Upper lobe of right lung (tissue), 1 donor: Measurements from ENCODE around the gene MCAT. TPM values are rescaled to one million over a fixed set of nuclear protein-coding genes. Genes with fewer than 3 reads are reported as not detected.
A peak's percentile ranks its signal among the peaks of the same experiment; 100 is the strongest.

Experiments used
- ATAC-seq: fragments of 200-7000 bp; cut with Tn5 transposase; one replicate; pipeline ENCODE4 v1.9.1; 2020; ENCODE audit warnings: mild to moderate bottlenecking, moderate library complexity
- DNase-seq: peaks from one replicate; pipeline ENCODE4 v3.0.0-alpha.2; 2020
- H3K27ac ChIP-seq: fragments of 200-600 bp; one replicate; pipeline ENCODE4 v1.8.0; 2022
- H3K27me3 ChIP-seq: fragments of 200-600 bp; one replicate; pipeline ENCODE4 v1.8.0; 2022; ENCODE audit warnings: mild to moderate bottlenecking
- H3K36me3 ChIP-seq: fragments of 200-600 bp; one replicate; pipeline ENCODE4 v1.8.0; 2022
- H3K4me1 ChIP-seq: fragments of 200-600 bp; one replicate; pipeline ENCODE4 v1.8.0; 2022
- H3K4me3 ChIP-seq: fragments of 200-600 bp; one replicate; pipeline ENCODE4 v1.8.0; 2022; ENCODE audit warnings: mild to moderate bottlenecking
- H3K9me3 ChIP-seq: fragments of 200-600 bp; one replicate; pipeline ENCODE4 v1.8.0; 2022
- intact Hi-C: fragments of 100-400 bp; cut with DNase I; formaldehyde crosslinking; loops from one replicate; pipeline ENCODE4 v1.11.0; 2022
- total RNA-seq: library from RNA; stranded (reverse); fragmentation: NEBNext Ultra II Directional; extraction: Animal tissue kit (Norgen Biotek cat#: 25700); gene quantifications from one replicate; pipeline ENCODE4 v1.2.1, GENCODE V29; 2021
- TF ChIP-seq, protein P1 (sequence below): fragments of 200-600 bp; IDR thresholded peaks from one replicate; pipeline ENCODE4 v1.8.0; 2022; ENCODE audit warnings: antibody characterized with exemption
- donor health status: DM: no; HTN: yes; CAD: no; lungs with severe emphysema.

Gene MCAT
- total RNA-seq, 1 donor from 2014 or later = 12.1 TPM

DNA sequence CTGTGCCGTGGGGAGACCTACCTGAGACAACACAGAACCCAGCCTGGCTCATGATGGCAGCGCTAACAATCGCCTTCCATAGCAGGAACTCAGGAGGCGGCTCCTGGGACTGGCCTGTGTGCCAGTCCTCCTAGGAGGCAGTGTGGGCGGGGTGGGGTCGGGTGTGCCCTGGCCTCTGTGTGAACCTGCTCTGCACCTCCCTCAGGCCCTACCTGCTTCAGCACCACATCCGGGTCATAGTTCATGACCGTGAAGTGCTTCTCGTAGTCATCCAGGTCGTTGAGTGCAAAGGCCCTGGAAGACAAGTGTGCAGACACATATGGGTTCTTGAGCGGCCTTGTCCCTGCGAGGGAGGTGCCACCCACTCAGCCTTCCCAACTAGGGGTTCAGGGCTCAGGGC, 28.4 kb upstream of the MCAT start:
- H3K27ac ChIP-seq = no peak overlapping the region
- ATAC-seq = no peak

DNA sequence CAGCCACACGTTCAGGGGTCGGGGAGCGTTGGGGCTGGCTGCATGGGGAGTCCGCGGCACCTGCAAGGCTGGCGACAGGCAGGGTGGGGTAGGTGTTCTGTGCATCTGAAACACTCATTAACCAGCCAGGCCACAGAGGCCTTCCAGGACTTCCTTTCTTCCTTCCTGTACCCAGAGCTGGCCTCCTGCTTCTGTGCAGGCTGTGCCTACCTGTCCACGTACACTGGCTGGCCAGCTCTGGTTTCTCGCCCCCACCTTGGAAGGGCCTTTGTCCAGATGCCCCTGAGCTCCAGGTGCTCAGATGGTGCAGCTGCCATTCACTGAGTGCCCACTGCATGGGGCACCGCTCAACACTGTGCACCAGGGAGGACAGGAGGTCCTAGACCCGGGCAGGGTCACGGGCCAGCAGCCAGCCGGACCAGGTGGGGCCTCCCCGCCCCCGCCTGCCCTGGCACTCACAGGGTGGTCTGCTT, 27.9 kb upstream of the MCAT start:
- no peaks in the 10 kb centered on the region for H3K27me3 ChIP-seq
- peaks cover 55% of the 10 kb centered on the region for H3K36me3 ChIP-seq
- no peak overlapping the region for H3K4me3 ChIP-seq
- no peaks in the 10 kb centered on the region for H3K9me3 ChIP-seq
- ATAC-seq (no peak), DNase-seq (no peak)
- TF ChIP-seq, protein P1, sequence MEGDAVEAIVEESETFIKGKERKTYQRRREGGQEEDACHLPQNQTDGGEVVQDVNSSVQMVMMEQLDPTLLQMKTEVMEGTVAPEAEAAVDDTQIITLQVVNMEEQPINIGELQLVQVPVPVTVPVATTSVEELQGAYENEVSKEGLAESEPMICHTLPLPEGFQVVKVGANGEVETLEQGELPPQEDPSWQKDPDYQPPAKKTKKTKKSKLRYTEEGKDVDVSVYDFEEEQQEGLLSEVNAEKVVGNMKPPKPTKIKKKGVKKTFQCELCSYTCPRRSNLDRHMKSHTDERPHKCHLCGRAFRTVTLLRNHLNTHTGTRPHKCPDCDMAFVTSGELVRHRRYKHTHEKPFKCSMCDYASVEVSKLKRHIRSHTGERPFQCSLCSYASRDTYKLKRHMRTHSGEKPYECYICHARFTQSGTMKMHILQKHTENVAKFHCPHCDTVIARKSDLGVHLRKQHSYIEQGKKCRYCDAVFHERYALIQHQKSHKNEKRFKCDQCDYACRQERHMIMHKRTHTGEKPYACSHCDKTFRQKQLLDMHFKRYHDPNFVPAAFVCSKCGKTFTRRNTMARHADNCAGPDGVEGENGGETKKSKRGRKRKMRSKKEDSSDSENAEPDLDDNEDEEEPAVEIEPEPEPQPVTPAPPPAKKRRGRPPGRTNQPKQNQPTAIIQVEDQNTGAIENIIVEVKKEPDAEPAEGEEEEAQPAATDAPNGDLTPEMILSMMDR = no peak
- no peaks in the 10 kb centered on the region for H3K4me1 ChIP-seq
- no peak overlapping the region for H3K27ac ChIP-seq
- intact Hi-C loops = no loop called here

More for the DNA sequence above, 28.4 kb upstream of the MCAT start:
- no peaks in the 10 kb centered on the region for H3K9me3 ChIP-seq
- TF ChIP-seq, protein P1 = no peak
- no peaks in the 10 kb centered on the region for H3K4me1 ChIP-seq
- no peaks in the 10 kb centered on the region for H3K27me3 ChIP-seq
- DNase-seq = no peak
- no peak overlapping the region for H3K4me3 ChIP-seq
- intact Hi-C loops = no loop called here
- H3K36me3 ChIP-seq = peaks cover 58% of the 10 kb centered on the region

DNA sequence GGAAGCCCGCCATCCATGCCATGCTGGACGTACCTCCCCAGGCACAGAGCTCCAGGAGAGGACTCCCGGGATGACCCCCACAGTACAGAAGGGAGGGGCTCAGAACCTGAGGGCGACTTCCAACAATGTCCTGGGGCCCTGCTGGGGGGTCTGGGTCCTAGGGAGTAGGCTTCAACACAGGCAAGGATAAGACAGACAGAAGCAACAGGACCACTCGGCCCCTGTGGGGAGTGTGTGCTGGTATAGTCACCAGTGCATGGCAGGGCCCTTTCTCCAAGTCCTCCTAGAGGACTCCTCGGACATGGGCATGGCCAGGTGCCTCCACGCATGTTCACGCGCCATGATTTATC, 26.9 kb upstream of the MCAT start:
- Histone ChIP-seq H3K9me3 (no peaks in the 10 kb centered on the region), H3K4me1 (peaks cover under 1% of the 10 kb centered on the region), H3K36me3 (peaks cover 47% of the 10 kb centered on the region), H3K27me3 (no peaks in the 10 kb centered on the region), H3K4me3 (no peak overlapping the region), H3K27ac (no peak overlapping the region)
- ATAC-seq (no peak), DNase-seq (no peak)
- TF ChIP-seq, protein P1 = no peak
- intact Hi-C loops = no loop called here

DNA sequence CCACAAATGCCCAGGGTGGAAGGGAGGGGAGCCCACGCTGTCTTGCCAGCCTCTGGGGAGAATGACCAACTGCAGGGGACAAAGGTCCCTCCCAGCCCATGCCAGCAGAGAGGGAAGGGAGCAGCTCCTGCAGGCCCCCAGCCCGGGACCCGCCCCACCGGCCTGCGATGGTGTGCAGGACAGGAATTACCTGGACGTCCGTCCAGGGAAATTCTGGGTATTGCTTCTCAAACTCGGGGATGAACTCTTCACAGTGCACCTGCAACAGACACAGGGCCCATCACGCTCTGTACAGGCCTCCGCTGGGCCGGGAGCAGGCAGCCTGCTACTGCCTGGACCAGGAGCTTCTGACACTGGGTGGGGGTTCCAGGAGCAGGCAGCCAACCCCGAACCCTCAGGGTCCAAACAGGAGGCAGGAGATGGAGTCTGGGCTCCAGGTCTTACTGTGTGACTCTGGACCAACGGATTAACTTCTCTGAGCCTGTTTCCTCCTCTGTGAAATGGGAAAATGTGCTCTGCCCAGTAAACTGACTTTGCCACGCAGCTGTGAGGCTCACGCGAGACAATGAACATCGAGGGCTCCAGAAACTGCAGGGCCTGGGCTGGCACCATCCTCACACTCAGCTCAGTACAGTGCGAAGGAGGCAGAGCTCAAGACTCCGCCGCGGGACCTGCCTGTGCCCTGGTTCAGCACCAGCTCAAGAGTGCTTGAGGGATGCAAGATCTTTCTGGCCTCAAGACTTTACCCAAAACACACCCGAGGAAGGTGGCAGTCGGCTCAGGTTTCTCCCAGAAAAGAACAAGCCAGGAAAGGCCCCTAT, 26.3 kb upstream of the MCAT start:
- no peak overlapping the region for H3K27ac ChIP-seq
- peaks cover 6% of the 10 kb centered on the region for H3K4me1 ChIP-seq
- intact Hi-C loops = no loop called here
- DNase-seq (no peak), ATAC-seq (no peak)
- H3K27me3 ChIP-seq = no peaks in the 10 kb centered on the region
- TF ChIP-seq, protein P1 = no peak
- no peaks in the 10 kb centered on the region for H3K9me3 ChIP-seq
- peaks cover 42% of the 10 kb centered on the region for H3K36me3 ChIP-seq
- H3K4me3 ChIP-seq = no peak overlapping the region

GRCh38 chr22:43168471-43169309, 25.5 kb upstream of the MCAT start:
- TF ChIP-seq, protein P1 = no peak
- ATAC-seq (no peak), DNase-seq (peak; percentile 60)
- Histone ChIP-seq H3K4me1 (peaks cover 8% of the 10 kb centered on the region), H3K36me3 (peaks cover 37% of the 10 kb centered on the region), H3K27ac (no peak overlapping the region), H3K9me3 (no peaks in the 10 kb centered on the region), H3K27me3 (no peaks in the 10 kb centered on the region), H3K4me3 (no peak overlapping the region)
- intact Hi-C loops = no loop called here
